ENCODE measurements around the gene LRMDA. TPM values are rescaled to one million over a fixed set of nuclear protein-coding genes. Genes with fewer than 3 reads are reported as not detected.

The LRMDA gene
- total and polyA plus RNA-seq, 2 of the 8 experiments (the other 6 are each of a cell fraction or from before 2014, with no cell fraction given) = 0.86 to 2.8 TPM

DNA sequence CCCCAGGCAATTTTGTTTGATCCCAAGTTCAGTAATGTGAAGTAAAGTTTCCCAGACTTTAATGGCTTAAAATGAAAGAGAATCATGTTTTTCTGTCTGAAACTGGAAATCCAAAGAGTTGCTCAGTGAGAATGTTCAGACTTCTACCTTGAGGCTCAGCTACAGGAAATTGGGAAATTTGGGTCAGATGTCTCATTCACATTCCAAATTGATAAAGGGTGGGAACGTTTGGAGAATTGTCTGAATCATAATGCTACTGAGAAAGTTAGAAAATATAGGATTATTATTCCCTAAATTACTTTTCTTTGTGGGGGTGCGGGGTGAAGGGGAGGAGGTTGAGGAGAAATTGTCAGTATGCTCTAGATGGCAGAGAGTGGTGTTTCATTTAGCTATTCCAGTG lies 773.9 kb downstream of the LRMDA start (continued):
- TF ChIP-seq, protein P1, sequence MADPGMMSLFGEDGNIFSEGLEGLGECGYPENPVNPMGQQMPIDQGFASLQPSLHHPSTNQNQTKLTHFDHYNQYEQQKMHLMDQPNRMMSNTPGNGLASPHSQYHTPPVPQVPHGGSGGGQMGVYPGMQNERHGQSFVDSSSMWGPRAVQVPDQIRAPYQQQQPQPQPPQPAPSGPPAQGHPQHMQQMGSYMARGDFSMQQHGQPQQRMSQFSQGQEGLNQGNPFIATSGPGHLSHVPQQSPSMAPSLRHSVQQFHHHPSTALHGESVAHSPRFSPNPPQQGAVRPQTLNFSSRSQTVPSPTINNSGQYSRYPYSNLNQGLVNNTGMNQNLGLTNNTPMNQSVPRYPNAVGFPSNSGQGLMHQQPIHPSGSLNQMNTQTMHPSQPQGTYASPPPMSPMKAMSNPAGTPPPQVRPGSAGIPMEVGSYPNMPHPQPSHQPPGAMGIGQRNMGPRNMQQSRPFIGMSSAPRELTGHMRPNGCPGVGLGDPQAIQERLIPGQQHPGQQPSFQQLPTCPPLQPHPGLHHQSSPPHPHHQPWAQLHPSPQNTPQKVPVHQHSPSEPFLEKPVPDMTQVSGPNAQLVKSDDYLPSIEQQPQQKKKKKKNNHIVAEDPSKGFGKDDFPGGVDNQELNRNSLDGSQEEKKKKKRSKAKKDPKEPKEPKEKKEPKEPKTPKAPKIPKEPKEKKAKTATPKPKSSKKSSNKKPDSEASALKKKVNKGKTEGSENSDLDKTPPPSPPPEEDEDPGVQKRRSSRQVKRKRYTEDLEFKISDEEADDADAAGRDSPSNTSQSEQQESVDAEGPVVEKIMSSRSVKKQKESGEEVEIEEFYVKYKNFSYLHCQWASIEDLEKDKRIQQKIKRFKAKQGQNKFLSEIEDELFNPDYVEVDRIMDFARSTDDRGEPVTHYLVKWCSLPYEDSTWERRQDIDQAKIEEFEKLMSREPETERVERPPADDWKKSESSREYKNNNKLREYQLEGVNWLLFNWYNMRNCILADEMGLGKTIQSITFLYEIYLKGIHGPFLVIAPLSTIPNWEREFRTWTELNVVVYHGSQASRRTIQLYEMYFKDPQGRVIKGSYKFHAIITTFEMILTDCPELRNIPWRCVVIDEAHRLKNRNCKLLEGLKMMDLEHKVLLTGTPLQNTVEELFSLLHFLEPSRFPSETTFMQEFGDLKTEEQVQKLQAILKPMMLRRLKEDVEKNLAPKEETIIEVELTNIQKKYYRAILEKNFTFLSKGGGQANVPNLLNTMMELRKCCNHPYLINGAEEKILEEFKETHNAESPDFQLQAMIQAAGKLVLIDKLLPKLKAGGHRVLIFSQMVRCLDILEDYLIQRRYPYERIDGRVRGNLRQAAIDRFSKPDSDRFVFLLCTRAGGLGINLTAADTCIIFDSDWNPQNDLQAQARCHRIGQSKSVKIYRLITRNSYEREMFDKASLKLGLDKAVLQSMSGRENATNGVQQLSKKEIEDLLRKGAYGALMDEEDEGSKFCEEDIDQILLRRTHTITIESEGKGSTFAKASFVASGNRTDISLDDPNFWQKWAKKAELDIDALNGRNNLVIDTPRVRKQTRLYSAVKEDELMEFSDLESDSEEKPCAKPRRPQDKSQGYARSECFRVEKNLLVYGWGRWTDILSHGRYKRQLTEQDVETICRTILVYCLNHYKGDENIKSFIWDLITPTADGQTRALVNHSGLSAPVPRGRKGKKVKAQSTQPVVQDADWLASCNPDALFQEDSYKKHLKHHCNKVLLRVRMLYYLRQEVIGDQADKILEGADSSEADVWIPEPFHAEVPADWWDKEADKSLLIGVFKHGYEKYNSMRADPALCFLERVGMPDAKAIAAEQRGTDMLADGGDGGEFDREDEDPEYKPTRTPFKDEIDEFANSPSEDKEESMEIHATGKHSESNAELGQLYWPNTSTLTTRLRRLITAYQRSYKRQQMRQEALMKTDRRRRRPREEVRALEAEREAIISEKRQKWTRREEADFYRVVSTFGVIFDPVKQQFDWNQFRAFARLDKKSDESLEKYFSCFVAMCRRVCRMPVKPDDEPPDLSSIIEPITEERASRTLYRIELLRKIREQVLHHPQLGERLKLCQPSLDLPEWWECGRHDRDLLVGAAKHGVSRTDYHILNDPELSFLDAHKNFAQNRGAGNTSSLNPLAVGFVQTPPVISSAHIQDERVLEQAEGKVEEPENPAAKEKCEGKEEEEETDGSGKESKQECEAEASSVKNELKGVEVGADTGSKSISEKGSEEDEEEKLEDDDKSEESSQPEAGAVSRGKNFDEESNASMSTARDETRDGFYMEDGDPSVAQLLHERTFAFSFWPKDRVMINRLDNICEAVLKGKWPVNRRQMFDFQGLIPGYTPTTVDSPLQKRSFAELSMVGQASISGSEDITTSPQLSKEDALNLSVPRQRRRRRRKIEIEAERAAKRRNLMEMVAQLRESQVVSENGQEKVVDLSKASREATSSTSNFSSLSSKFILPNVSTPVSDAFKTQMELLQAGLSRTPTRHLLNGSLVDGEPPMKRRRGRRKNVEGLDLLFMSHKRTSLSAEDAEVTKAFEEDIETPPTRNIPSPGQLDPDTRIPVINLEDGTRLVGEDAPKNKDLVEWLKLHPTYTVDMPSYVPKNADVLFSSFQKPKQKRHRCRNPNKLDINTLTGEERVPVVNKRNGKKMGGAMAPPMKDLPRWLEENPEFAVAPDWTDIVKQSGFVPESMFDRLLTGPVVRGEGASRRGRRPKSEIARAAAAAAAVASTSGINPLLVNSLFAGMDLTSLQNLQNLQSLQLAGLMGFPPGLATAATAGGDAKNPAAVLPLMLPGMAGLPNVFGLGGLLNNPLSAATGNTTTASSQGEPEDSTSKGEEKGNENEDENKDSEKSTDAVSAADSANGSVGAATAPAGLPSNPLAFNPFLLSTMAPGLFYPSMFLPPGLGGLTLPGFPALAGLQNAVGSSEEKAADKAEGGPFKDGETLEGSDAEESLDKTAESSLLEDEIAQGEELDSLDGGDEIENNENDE (IDR thresholded peaks at IDR 0.05; ENCODE audit: insufficient replicate concordance, low read length) = no peak
- TF ChIP-seq ASH2L (IDR thresholded peaks at IDR 0.05; ENCODE audit: low read length) (no peak), BACH1 (IDR thresholded peaks at IDR 0.05; ENCODE audit: low read length) (no peak), RAD21 (IDR thresholded peaks at IDR 0.05 in 1 of 2, conservative IDR thresholded peaks at IDR 0.05 in 1 of 2; ENCODE audit: low read depth in 2 of 2, low read length in 2 of 2) (no peak), POLR2AphosphoS5 (IDR thresholded peaks at IDR 0.05; ENCODE audit: low read depth, low read length) (no peak), FOSL1 (IDR thresholded peaks at IDR 0.05; ENCODE audit: insufficient read depth, low read depth, low read length) (no peak), RXRA (IDR thresholded peaks at IDR 0.05; ENCODE audit: insufficient read depth, low read depth, low read length) (no peak), SIX5 (IDR thresholded peaks at IDR 0.05; ENCODE audit: low read depth, low read length) (no peak), RNF2 (IDR thresholded peaks at IDR 0.05; ENCODE audit: borderline replicate concordance, low read depth, low read length, missing control alignments, poor library complexity, severe bottlenecking) (no peak)
- TF ChIP-seq, protein P2, sequence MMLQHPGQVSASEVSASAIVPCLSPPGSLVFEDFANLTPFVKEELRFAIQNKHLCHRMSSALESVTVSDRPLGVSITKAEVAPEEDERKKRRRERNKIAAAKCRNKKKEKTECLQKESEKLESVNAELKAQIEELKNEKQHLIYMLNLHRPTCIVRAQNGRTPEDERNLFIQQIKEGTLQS (IDR thresholded peaks at IDR 0.05; ENCODE audit: insufficient read depth, low read depth, low read length) = no peak
